A673 (cell line): ENCODE measurements around the gene ZNF385B.

ENCODE experiments used
- CTCF ChIP-seq: fragments of 300-800, 200-600 bp; sonication (generic); conservative IDR thresholded peaks from 2 replicates; pipeline ENCODE4 v1.5.1; 2017; ENCODE audit warnings: low read depth, mild to moderate bottlenecking, antibody characterized with exemption, low read length, moderate library complexity, mixed read lengths
- EZH2 ChIP-seq: fragments of 200-600 bp; sonication (generic); IDR thresholded peaks from 2 replicates; pipeline ENCODE4 v1.6.1; 2017; ENCODE audit warnings: borderline replicate concordance, low read depth, mild to moderate bottlenecking, mixed read lengths, antibody characterized with exemption, low read length; ENCODE audit not compliant: poor library complexity, severe bottlenecking

GRCh38 chr2:179793238-179793637, 68.2 kb downstream of the ZNF385B start:
- TF ChIP-seq CTCF (no peak), EZH2 (no peak)
